GM21381 (cell line): ENCODE results near the gene DTX2.
"Not testable (repeated sequence)": the region's sequence is repeated elsewhere in the genome, so short reads cannot be mapped to it uniquely, and the experiment has no call there.

ENCODE experiments used
- ATAC-seq: cut with Tn5 transposase; IDR thresholded peaks from one replicate; pipeline ENCODE4 v1.9.1; 2021; ENCODE audit warnings: mild to moderate bottlenecking, moderate library complexity; ENCODE audit not compliant: unreplicated experiment

Gene DTX2

GRCh38 chr7:76485822-76486610, 24.5 kb downstream of the DTX2 start:
- peak; percentile 13 for ATAC-seq

- peak; percentile 99 for ATAC-seq
Measured at GRCh38 chr7:76486618-76487017, 25.1 kb downstream of the DTX2 start.

GRCh38 chr7:76487969-76488368, 26.5 kb downstream of the DTX2 start:
- not testable (repeated sequence) for ATAC-seq

- ATAC-seq, result not testable (repeated sequence)
Measured at GRCh38 chr7:76492139-76492538, 30.6 kb downstream of the DTX2 start.

- ATAC-seq, result not testable (repeated sequence)
Measured at GRCh38 chr7:76495717-76496116, 34.2 kb downstream of the DTX2 start.

GRCh38 chr7:76497918-76498582, 36.5 kb downstream of the DTX2 start:
- not testable (repeated sequence) for ATAC-seq

- not testable (repeated sequence) for ATAC-seq
Measured at GRCh38 chr7:76498583-76499200, 37.2 kb downstream of the DTX2 start.

GRCh38 chr7:76499201-76499923, 37.9 kb downstream of the DTX2 start:
- not testable (repeated sequence) for ATAC-seq

GRCh38 chr7:76499924-76500241, 38.4 kb downstream of the DTX2 start:
- ATAC-seq, result not testable (repeated sequence)

GRCh38 chr7:76502224-76502623, 40.7 kb downstream of the DTX2 start:
- ATAC-seq, result not testable (repeated sequence)

- not testable (repeated sequence) for ATAC-seq
Measured at GRCh38 chr7:76502836-76503235, 41.3 kb downstream of the DTX2 start.

- not testable (repeated sequence) for ATAC-seq
Measured at GRCh38 chr7:76503244-76503643, 41.7 kb downstream of the DTX2 start.

- ATAC-seq, result not testable (repeated sequence)
Measured at GRCh38 chr7:76504351-76505167, 43.0 kb downstream of the DTX2 start.

GRCh38 chr7:76505168-76506080, 43.9 kb downstream of the DTX2 start:
- ATAC-seq, result no peak

- no peak for ATAC-seq
Measured at GRCh38 chr7:76506081-76506440, 44.6 kb downstream of the DTX2 start.

- ATAC-seq, result not testable (repeated sequence)
Measured at GRCh38 chr7:76506643-76507042, 45.1 kb downstream of the DTX2 start.

- ATAC-seq, result no peak
Measured at GRCh38 chr7:76507723-76508406, 46.4 kb downstream of the DTX2 start.

- no peak for ATAC-seq
Measured at GRCh38 chr7:76509931-76510877, 48.7 kb downstream of the DTX2 start, which contains the start of gene UPK3B. Gene UPK3B (plus strand): TSS chr7:76510552. CDS start chr7:76510653, 101 bp downstream.
